GM19099 (cell line): ENCODE results near the gene SCN2B.

Experiments used
- POLR2A ChIP-seq: IDR thresholded peaks from 3 replicates; pipeline ENCODE4 v1.6.1; 2011; ENCODE audit warnings: low read depth; ENCODE audit not compliant: insufficient read length; ENCODE audit errors: extremely low read depth

SCN2B gene

GRCh38 chr11:118153516-118153915 is 22.9 kb downstream of the SCN2B start:
- no peak for TF ChIP-seq POLR2A

DNA sequence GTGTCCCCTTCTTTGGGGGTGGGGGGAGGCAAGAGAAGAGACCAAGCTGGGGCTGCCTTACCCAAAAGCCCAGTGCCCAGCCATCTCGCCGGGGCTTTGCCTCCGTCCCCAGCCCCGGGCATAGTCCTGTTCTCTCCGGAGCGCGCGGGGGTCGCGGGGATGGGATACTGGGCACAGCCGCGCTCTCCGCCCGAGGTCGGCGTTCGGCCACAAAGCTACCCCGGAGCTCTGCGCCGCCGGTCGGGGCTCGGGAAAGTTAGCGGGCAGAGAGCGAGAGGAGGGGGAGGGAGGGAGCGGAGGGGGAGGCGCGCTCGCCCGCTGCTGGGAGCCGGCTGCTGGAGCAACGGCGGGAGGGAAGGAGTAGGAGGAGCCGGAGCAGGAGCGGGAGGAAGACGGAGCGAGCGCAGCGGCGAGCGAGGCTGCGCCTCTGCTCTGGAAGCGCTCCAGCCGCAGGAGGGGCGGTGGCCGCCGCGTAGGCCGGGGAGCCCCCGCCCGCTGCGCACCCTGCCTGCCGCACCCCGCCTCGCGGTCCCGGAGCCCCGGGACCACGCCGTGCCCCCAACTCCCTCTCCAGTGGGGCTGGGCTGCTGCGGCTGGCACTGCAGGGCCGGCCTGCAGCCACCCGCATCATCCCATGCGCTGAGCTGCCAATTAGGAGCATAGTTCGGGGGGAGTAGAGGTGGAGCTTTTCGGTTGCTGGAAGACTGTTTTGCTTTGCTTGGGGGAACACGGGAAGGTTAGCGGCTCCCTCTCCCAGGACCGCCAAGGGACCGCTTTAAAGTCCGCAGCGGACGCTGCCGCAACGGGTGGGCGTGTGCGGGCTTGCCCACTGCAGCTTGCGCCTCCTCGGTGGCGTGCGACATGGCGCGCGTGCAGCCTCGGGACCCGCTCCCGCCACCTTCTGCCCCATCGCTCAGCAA is 23.6 kb downstream of the SCN2B start, which contains the start of gene SCN4B:
Gene SCN4B (minus strand): TSS at position 272 of the 920 bp plus-strand sequence. CDS start 150 bp downstream, at position 122.
- TF ChIP-seq POLR2A, result no peak

- no peak for TF ChIP-seq POLR2A
These were observed 24.4 kb downstream of the SCN2B start for GRCh38 chr11:118152020-118152551.

- no peak for TF ChIP-seq POLR2A
These were observed 25.0 kb downstream of the SCN2B start for GRCh38 chr11:118151431-118151830.

GRCh38 chr11:118149493-118149892 is 26.9 kb downstream of the SCN2B start:
- no peak for TF ChIP-seq POLR2A

GRCh38 chr11:118148856-118149255 is 27.6 kb downstream of the SCN2B start:
- TF ChIP-seq POLR2A, result no peak

- no peak for TF ChIP-seq POLR2A
These were observed 28.2 kb downstream of the SCN2B start for GRCh38 chr11:118148240-118148639.

- no peak for TF ChIP-seq POLR2A
These were observed 28.9 kb downstream of the SCN2B start for GRCh38 chr11:118147502-118147901.

DNA sequence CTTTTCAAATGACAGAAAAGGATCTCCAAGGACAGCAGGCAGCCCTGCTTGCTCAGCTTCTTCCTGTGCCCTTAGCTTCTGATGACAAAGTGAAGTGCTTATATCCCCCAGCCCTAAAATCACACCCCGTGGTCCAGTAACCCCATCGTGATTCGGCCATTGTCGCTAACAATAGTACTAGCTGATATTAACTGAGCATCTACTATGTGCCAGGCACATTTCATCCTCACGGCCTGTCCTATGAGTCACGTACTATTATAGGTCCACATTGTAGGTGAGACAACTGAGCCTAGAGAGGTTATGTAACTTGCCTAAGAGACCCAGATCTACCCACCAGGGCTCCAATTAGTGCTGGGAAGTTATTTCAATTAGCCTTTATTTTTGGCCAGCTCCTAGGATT is 29.9 kb downstream of the SCN2B start:
- no peak for TF ChIP-seq POLR2A

DNA sequence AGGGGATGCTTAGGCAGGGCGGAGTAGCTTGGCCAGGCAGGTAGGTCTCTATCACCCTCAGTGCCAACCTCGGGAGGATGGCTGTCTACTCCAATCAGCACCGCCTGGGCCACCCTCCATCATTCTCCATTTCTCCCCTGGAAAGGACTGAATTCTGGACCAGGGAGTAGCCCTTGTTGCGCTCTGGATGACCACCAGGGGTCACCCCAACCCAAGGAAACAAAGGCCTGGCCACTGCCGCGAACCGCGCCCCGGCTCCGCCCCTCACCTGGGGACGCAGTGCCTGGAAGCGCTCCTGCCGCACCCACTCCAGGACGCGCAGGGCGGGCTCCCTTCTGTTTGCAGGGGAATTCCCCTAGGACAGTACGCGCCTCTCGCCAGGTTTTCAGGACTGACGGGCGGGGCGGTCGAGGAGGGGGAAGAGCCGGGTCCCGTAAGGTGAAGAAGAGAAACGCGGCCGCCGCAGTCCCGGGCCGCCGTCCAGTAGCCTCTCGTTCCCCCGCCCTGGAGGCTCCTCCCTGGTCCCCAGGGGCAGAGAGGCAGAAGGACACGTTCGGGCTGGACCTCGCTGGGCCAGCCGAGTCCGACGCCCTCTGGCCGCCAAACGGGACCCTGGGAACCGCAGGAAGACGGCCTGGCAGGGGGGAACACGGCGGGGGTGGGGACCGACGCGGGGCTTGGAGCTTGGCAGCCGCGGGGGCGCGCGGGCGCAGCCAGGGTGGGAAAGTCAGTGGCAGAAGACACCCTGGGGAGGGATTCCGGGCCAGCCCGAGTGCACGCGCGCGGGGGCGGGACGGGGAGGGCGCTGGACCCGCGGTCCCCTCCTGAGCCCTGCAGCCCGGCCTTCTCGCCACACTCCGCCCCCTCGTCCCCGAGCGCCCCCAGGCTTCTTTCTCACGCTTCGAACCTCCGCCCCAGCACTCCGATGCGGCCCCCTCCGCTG is 30.9 kb downstream of the SCN2B start:
- no peak for TF ChIP-seq POLR2A

- TF ChIP-seq POLR2A, result no peak
These were observed 31.9 kb downstream of the SCN2B start for GRCh38 chr11:118144301-118145268.

- TF ChIP-seq POLR2A, result no peak
These were observed 32.7 kb downstream of the SCN2B start for GRCh38 chr11:118143661-118144185.

DNA sequence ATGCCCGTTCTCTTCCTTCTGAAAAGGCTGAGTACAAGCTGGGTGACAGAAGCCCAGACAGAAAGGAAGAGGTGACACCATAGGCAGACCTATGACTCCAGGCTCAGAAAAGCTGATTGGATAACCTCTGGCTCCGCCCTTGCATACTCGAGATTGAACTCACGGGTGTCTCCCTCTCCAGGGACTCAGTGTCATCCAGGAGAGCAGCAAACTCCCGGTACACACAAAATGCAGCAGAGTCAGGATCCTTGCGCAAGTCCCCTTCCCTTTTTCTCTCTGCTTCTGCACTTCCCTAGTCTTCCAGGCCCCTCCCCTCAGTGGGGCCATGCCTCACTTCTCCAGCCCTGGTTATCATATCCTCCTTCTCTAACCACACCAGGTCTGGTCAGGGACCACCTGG is 33.6 kb downstream of the SCN2B start:
- TF ChIP-seq POLR2A, result no peak

- no peak for TF ChIP-seq POLR2A
These were observed 34.4 kb downstream of the SCN2B start for GRCh38 chr11:118142081-118142480.
